Measurements from ENCODE around the gene RBM24. TPM values are rescaled to one million over a fixed set of nuclear protein-coding genes. Genes with fewer than 3 reads are reported as not detected.
A peak's percentile ranks its signal among the peaks of the same experiment; 100 is the strongest.

RBM24 gene
- polyA plus RNA-seq (2013, experiment 1 of 2): 25.9 TPM
- 21.3 TPM for polyA plus RNA-seq (2013, experiment 2 of 2)

DNA sequence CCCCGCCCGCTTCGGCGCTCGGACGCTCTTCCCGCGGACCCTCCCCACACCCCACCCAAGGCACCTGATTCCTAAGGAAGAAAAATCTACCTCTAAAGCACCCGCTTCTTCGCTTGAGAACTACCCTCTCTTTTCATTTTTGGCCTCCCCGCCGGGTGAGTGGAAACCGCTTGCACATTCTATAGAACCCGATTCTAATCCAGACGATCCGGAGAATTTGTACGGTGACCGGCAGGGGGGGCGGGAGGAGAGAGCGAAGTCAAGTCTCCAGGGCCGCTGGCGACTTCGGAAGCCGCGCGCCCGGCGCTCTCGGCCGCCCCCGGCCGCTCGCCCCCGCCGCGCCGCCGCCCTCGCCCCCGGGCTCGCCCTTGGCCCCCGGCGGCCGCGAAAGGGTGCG lies at the start of gene RBM24:
RBM24 (plus strand) TSS at position 262 of the 397 bp plus-strand sequence. CDS start 221 bp downstream, outside the sequence.
- Histone ChIP-seq H3K9me3 (ENCODE audit: control insufficient read depth, low read length) (no peaks in the 10 kb centered on the region), H3K4me1 (ENCODE audit: control insufficient read depth, insufficient read depth, low read length, poor library complexity, severe bottlenecking) (peaks cover 12% of the 10 kb centered on the region), H3K36me3 (ENCODE audit: control insufficient read depth, insufficient read depth, low read length) (peaks cover 28% of the 10 kb centered on the region), H3K4me3 (ENCODE audit: extremely low read depth, insufficient read depth, low read length, poor library complexity, severe bottlenecking) (peak within 1 kb of the TSS; percentile 82), H3K27ac (ENCODE audit: low read depth, low read length, severe bottlenecking) (no peak within 1 kb of the TSS)
- 0% methylated on average over 5 to 24 of the region's 46 CpGs for WGBS, 2 experiments (ENCODE audit: insufficient coverage in 2 of 2)

DNA sequence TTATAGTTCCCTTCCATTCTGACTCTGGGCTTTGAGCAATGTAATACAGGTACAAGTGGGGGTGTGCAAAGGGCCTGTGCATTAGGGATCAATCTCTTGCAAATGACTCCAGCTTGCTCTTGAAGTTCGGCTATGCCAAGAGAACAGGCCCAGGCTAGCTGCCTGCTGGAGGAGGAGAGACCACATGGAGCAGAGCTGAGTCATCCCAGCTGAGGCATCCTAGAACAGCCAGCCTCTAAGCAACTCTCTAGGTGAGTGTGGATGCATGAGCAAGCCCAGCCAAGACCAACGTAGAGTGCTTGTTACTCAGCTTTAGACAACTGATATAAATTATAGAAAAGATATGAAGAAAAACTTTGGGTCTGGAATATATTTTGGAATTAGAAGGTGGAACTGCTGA lies 47.6 kb upstream of the RBM24 start:
- WGBS, 2 experiments (ENCODE audit: insufficient coverage in 2 of 2): 57 to 100% methylated on average over 1 of the region's 2 CpGs
- Histone ChIP-seq H3K4me1 (ENCODE audit: control insufficient read depth, insufficient read depth, low read length, poor library complexity, severe bottlenecking) (no peaks in the 10 kb centered on the region), H3K36me3 (ENCODE audit: control insufficient read depth, insufficient read depth, low read length) (no peaks in the 10 kb centered on the region), H3K27ac (ENCODE audit: low read depth, low read length, severe bottlenecking) (no peak overlapping the region), H3K4me3 (ENCODE audit: extremely low read depth, insufficient read depth, low read length, poor library complexity, severe bottlenecking) (no peak overlapping the region), H3K9me3 (ENCODE audit: control insufficient read depth, low read length) (no peaks in the 10 kb centered on the region)

DNA sequence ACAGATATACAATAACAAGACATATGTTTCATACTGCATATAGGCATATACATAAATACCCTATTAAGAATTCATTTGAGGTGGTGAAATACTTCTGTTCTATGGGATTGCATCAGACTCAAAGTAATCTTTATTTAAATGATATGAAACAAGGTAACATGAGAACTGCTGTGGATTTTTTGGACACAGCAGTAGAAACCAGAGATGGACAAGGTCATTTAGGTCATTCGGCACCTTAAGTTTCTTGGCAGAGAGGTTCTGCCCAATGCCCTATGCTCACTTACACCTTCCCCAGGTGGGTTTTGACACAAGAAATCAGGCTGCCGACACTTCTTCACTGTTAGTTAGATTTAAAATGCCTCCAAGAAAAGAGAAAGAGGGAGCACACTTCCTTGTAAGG lies 43.9 kb upstream of the RBM24 start:
- Histone ChIP-seq H3K4me1 (ENCODE audit: control insufficient read depth, insufficient read depth, low read length, poor library complexity, severe bottlenecking) (no peaks in the 10 kb centered on the region), H3K9me3 (ENCODE audit: control insufficient read depth, low read length) (no peaks in the 10 kb centered on the region), H3K27ac (ENCODE audit: low read depth, low read length, severe bottlenecking) (no peak overlapping the region), H3K36me3 (ENCODE audit: control insufficient read depth, insufficient read depth, low read length) (no peaks in the 10 kb centered on the region), H3K4me3 (ENCODE audit: extremely low read depth, insufficient read depth, low read length, poor library complexity, severe bottlenecking) (no peak overlapping the region)
- 89% methylated on average over 1 of the region's 2 CpGs; no CpG with 5 or more reads in 1 of the 2 experiments for WGBS, 2 experiments (ENCODE audit: insufficient coverage in 2 of 2)

DNA sequence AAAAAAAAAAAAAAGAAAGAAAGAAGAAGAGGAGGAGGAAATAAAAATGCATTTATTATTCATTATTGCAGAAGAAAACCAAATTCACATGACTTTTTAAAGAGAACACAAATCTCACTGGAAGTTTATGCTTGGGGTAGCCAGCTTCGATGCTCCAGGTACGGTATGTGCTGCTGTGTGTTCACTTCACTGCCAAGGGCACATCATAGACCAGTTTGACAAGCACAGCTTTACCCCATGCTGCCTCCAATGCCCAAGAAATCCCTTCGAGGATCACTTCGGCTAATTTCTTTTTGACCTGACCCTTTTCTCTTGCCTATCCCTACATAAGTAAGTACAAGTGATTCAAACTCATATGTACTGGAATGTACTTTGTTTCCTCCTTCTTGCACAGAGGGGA lies 41.9 kb upstream of the RBM24 start:
- WGBS, 2 experiments (ENCODE audit: insufficient coverage in 2 of 2): 91 to 100% methylated on average over 2 of the region's 4 CpGs

DNA sequence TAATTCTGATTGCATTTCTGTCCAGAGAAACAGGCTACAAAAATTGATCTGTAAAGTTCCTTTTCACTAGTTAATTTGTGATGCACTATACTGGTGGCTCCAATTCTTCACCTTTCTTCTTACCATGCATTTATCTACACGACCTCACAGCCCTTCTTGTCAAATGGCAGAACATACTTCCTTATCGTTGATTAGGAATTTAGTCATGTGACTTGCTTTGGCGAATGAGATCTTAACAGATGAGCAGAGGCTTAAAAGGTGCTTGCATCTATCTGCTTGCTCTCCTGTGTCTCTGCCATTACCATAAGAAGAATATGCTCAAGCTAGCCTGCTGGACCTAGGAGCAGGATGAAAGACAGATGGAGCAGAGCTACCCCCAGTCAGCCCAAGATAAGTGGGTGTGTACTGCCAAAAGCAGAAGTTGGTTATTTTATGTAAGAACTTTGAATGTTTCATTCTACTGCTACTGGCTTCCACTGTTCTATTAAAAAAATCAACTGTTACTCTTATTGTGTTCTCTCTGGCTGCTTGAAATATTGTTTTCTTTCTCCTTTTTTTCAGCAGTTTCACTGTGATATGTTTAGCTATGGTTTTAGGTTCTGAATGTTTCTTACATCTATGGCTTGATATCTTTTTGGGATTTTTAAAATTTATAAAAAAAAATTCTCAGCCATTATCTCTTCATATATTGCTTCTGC lies 40.2 kb upstream of the RBM24 start:
- Histone ChIP-seq H3K36me3 (ENCODE audit: control insufficient read depth, insufficient read depth, low read length) (no peaks in the 10 kb centered on the region), H3K27ac (ENCODE audit: low read depth, low read length, severe bottlenecking) (no peak overlapping the region), H3K4me3 (ENCODE audit: extremely low read depth, insufficient read depth, low read length, poor library complexity, severe bottlenecking) (no peak overlapping the region), H3K4me1 (ENCODE audit: control insufficient read depth, insufficient read depth, low read length, poor library complexity, severe bottlenecking) (no peaks in the 10 kb centered on the region), H3K9me3 (ENCODE audit: control insufficient read depth, low read length) (no peaks in the 10 kb centered on the region)
- 100% methylated on average over 1 to 2 of the region's 3 CpGs for WGBS, 2 experiments (ENCODE audit: insufficient coverage in 2 of 2)

More for the DNA sequence above, 41.9 kb upstream of the RBM24 start:
- Histone ChIP-seq H3K36me3 (ENCODE audit: control insufficient read depth, insufficient read depth, low read length) (no peaks in the 10 kb centered on the region), H3K9me3 (ENCODE audit: control insufficient read depth, low read length) (no peaks in the 10 kb centered on the region), H3K4me3 (ENCODE audit: extremely low read depth, insufficient read depth, low read length, poor library complexity, severe bottlenecking) (no peak overlapping the region), H3K27ac (ENCODE audit: low read depth, low read length, severe bottlenecking) (no peak overlapping the region), H3K4me1 (ENCODE audit: control insufficient read depth, insufficient read depth, low read length, poor library complexity, severe bottlenecking) (no peaks in the 10 kb centered on the region)

DNA sequence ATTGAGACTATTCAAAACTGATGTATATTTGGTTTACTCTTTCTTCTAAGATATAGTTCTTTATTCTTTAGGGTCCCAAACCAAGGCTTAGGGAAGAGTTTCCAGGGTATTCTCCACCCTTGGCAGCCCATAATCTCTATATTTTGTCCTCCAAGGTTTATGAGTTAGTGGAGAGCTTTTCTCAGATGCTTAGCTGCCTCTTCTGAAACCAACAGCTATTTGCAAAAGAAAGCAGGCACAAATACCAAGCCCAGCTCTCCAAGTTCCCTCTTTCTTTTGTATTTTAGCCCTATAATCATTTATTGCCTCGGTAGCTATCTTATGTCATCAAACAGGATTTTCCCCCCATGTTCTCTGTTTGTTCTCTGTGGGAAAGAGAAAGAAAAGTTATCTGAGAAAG lies 39.1 kb upstream of the RBM24 start:
- no CpG with 5 or more reads among the region's 1 CpG for WGBS, 2 experiments (ENCODE audit: insufficient coverage in 2 of 2)
- H3K36me3 ChIP-seq (ENCODE audit: control insufficient read depth, insufficient read depth, low read length): no peaks in the 10 kb centered on the region
- no peaks in the 10 kb centered on the region for H3K9me3 ChIP-seq (ENCODE audit: control insufficient read depth, low read length)
- H3K4me3 ChIP-seq (ENCODE audit: extremely low read depth, insufficient read depth, low read length, poor library complexity, severe bottlenecking): no peak overlapping the region
- no peak overlapping the region for H3K27ac ChIP-seq (ENCODE audit: low read depth, low read length, severe bottlenecking)
- no peaks in the 10 kb centered on the region for H3K4me1 ChIP-seq (ENCODE audit: control insufficient read depth, insufficient read depth, low read length, poor library complexity, severe bottlenecking)

DNA sequence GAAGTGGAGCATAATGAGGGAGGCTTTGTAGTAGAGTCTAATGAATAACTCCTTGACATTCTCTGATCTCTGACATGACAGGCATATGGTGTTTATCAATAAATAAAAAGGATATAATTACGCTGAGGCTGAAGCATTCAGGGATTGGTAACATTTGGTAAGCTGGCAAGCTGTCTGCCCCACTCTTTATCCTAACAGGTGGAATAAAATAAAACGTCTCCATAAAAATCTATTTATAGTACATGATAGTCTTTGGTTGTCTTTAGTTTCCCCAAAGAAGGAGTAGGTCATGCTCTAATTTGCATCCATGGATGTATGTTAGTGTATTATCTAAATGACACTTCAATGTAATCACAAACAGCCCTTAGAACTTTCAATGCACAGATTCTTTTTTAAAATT lies 30.9 kb upstream of the RBM24 start:
- H3K4me1 ChIP-seq (ENCODE audit: control insufficient read depth, insufficient read depth, low read length, poor library complexity, severe bottlenecking): no peaks in the 10 kb centered on the region
- H3K27ac ChIP-seq (ENCODE audit: low read depth, low read length, severe bottlenecking): no peak overlapping the region
- no CpG with 5 or more reads among the region's 2 CpGs for WGBS, 2 experiments (ENCODE audit: insufficient coverage in 2 of 2)
- no peaks in the 10 kb centered on the region for H3K36me3 ChIP-seq (ENCODE audit: control insufficient read depth, insufficient read depth, low read length)
- no peak overlapping the region for H3K4me3 ChIP-seq (ENCODE audit: extremely low read depth, insufficient read depth, low read length, poor library complexity, severe bottlenecking)
- no peaks in the 10 kb centered on the region for H3K9me3 ChIP-seq (ENCODE audit: control insufficient read depth, low read length)

DNA sequence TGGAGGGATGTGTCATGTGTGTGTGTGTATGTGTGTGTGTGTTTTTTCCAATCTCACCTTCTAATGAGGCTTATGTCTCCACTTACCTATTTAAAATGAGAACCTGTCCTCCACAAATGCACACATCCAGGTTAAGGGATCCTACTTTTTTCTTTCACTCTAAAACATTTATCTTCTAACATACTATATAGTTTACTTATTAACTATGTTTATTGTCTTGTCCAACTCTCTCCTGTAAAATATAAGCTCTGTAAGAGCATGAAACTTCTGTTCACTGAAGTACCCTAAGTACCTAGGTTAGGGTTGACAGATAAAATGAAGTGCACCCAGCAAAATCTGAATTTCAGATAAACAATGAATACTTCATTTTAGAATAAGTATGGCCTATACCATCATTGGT lies 29.2 kb upstream of the RBM24 start:
- Histone ChIP-seq H3K4me3 (ENCODE audit: extremely low read depth, insufficient read depth, low read length, poor library complexity, severe bottlenecking) (no peak overlapping the region), H3K9me3 (ENCODE audit: control insufficient read depth, low read length) (no peaks in the 10 kb centered on the region), H3K4me1 (ENCODE audit: control insufficient read depth, insufficient read depth, low read length, poor library complexity, severe bottlenecking) (no peaks in the 10 kb centered on the region), H3K27ac (ENCODE audit: low read depth, low read length, severe bottlenecking) (no peak overlapping the region), H3K36me3 (ENCODE audit: control insufficient read depth, insufficient read depth, low read length) (no peaks in the 10 kb centered on the region)

DNA sequence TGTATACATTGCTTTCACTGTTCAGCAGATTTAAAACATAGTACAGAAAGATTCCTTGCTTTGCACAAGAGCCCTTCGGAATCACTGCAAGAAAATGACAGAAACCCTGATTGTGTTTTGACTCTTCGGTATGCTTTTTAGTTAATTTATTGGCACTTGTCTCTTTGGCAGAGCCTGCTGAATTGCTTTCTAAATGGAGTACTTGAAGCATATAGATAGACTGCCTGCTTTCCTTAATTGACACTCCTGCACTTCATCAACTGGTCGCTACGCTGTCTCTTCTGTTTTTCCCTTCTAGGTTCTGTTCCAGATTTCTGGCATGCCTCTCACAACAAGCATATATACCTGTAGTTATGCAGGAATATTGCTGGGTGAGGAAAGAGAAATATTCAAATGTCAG lies 22.4 kb upstream of the RBM24 start:
- Histone ChIP-seq H3K36me3 (ENCODE audit: control insufficient read depth, insufficient read depth, low read length) (no peaks in the 10 kb centered on the region), H3K4me1 (ENCODE audit: control insufficient read depth, insufficient read depth, low read length, poor library complexity, severe bottlenecking) (no peaks in the 10 kb centered on the region), H3K9me3 (ENCODE audit: control insufficient read depth, low read length) (no peaks in the 10 kb centered on the region), H3K4me3 (ENCODE audit: extremely low read depth, insufficient read depth, low read length, poor library complexity, severe bottlenecking) (no peak overlapping the region), H3K27ac (ENCODE audit: low read depth, low read length, severe bottlenecking) (no peak overlapping the region)
- 95 to 100% methylated on average over 2 to 3 of the region's 4 CpGs for WGBS, 2 experiments (ENCODE audit: insufficient coverage in 2 of 2)

DNA sequence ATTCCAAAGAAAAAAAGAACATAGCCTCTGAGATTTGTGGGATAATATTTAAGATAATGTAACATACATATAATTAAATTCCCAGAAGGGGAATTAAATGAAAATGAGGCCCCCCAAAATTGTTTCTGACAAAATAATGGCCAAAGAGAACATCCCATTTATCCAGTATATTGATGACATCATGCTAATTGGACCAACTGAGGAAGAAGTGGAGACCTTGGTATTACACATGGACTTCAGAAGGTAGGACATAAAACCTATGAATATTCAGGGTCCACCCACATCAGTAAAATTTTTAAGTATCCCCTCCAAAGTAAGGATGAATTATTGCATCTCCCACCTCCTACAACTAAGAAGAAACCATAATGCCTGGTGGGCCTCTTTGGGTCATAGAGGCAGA lies 15.6 kb upstream of the RBM24 start:
- no peaks in the 10 kb centered on the region for H3K9me3 ChIP-seq (ENCODE audit: control insufficient read depth, low read length)
- H3K36me3 ChIP-seq (ENCODE audit: control insufficient read depth, insufficient read depth, low read length): no peaks in the 10 kb centered on the region
- H3K4me3 ChIP-seq (ENCODE audit: extremely low read depth, insufficient read depth, low read length, poor library complexity, severe bottlenecking): no peak overlapping the region
- H3K4me1 ChIP-seq (ENCODE audit: control insufficient read depth, insufficient read depth, low read length, poor library complexity, severe bottlenecking): peaks cover 10% of the 10 kb centered on the region
- H3K27ac ChIP-seq (ENCODE audit: low read depth, low read length, severe bottlenecking): no peak overlapping the region

DNA sequence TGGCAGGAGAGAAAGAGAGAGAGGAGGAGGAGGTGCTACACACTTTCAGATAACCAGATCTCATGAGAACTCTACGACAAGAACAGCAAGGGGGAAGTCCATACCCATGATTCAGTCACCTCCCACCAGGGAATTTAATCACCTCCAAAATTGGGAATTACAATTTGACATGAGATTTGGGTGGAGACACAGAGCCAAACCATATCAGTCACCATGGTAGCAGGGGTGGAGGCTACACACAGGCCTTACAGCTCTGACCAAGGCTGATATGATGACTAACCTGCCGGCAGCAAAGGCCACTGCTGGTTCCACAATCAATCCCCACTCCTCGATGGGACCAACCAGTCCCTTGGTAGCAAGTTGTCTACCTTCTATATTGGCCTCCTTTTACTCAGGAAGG lies 13.6 kb upstream of the RBM24 start:
- Histone ChIP-seq H3K9me3 (ENCODE audit: control insufficient read depth, low read length) (no peaks in the 10 kb centered on the region), H3K27ac (ENCODE audit: low read depth, low read length, severe bottlenecking) (no peak overlapping the region)
- WGBS, 2 experiments (ENCODE audit: insufficient coverage in 2 of 2): 83 to 100% methylated on average over 1 to 2 of the region's 3 CpGs

More for the DNA sequence above, 13.6 kb upstream of the RBM24 start:
- Histone ChIP-seq H3K4me3 (ENCODE audit: extremely low read depth, insufficient read depth, low read length, poor library complexity, severe bottlenecking) (no peak overlapping the region), H3K4me1 (ENCODE audit: control insufficient read depth, insufficient read depth, low read length, poor library complexity, severe bottlenecking) (peaks cover 10% of the 10 kb centered on the region), H3K36me3 (ENCODE audit: control insufficient read depth, insufficient read depth, low read length) (no peaks in the 10 kb centered on the region)

Data from mesodermal cell (in vitro differentiated cells).